HL-60 (cell line): Measurements from ENCODE around the gene NMNAT3.

Source experiments
- DNase-seq, 2 experiments: peaks; one replicate each; pipeline ENCODE4 v3.0.0-alpha.2; 2010 to 2020; ENCODE audit warnings: low read depth in 1 of 2, low spot score in 1 of 2
- H3K27ac ChIP-seq: fragments of 250-450 bp; sonication (Bioruptor Pico); replicated peaks from 2 replicates; pipeline ENCODE4 v1.5.1; 2020; ENCODE audit warnings: mild to moderate bottlenecking, moderate library complexity
- H3K27me3 ChIP-seq: fragments of 250-450 bp; sonication (Bioruptor Pico); 2 replicates; pipeline ENCODE4 v1.5.1; 2021; ENCODE audit warnings: mild to moderate bottlenecking, moderate library complexity; ENCODE audit not compliant: insufficient read depth, poor library complexity, severe bottlenecking
- H3K4me3 ChIP-seq: replicated peaks from 2 replicates; pipeline ENCODE4 v1.5.1; 2011; ENCODE audit warnings: mild to moderate bottlenecking, control low read depth, low read length; ENCODE audit not compliant: insufficient read depth
- GABPA ChIP-seq: IDR thresholded peaks from 2 replicates; pipeline ENCODE4 v1.6.1; 2012; ENCODE audit warnings: low read depth
- POLR2AphosphoS5 ChIP-seq: IDR thresholded peaks from 2 replicates; pipeline ENCODE4 v1.6.1; 2012; ENCODE audit warnings: low read depth
- SPI1 ChIP-seq: IDR thresholded peaks from 2 replicates; pipeline ENCODE4 v1.6.1; 2012; ENCODE audit warnings: low read depth, mild to moderate bottlenecking, borderline replicate concordance
- TF ChIP-seq, protein P1 (sequence below): IDR thresholded peaks from one replicate; pipeline ENCODE4 v1.5.1; 2011; ENCODE audit warnings: low read length, control low read depth, inconsistent platforms; ENCODE audit not compliant: insufficient read depth
- TF ChIP-seq, protein P2 (sequence below): IDR thresholded peaks from 2 replicates; pipeline ENCODE4 v1.6.1; 2012; ENCODE audit warnings: low read depth; ENCODE audit not compliant: insufficient replicate concordance

NMNAT3 gene

DNA sequence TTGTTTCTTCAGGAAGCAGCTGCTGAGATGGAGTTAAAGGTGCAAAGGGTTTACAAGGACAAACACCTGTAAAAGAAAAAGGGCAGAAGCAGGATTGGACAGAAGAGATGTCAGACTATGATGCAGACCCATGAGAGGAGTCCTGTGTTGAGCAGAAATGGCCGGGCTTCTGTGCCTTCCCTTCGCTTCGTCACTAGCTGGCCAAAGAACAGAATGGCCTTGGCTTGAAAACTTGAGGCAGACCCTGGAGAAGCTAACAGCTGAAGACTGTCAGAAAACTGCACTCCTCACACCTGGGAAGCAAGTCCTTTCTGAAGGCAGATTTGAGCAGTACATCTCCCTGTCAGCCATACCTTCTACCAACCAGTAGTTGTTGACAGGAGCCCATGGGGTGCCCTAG is 8.4 kb upstream of the NMNAT3 start:
- Histone ChIP-seq H3K27ac (no peak overlapping the region), H3K27me3 (peaks cover 4% of the 10 kb centered on the region), H3K4me3 (no peak overlapping the region)
- TF ChIP-seq GABPA (no peak), POLR2AphosphoS5 (no peak), SPI1 (no peak)
- TF ChIP-seq, protein P1, sequence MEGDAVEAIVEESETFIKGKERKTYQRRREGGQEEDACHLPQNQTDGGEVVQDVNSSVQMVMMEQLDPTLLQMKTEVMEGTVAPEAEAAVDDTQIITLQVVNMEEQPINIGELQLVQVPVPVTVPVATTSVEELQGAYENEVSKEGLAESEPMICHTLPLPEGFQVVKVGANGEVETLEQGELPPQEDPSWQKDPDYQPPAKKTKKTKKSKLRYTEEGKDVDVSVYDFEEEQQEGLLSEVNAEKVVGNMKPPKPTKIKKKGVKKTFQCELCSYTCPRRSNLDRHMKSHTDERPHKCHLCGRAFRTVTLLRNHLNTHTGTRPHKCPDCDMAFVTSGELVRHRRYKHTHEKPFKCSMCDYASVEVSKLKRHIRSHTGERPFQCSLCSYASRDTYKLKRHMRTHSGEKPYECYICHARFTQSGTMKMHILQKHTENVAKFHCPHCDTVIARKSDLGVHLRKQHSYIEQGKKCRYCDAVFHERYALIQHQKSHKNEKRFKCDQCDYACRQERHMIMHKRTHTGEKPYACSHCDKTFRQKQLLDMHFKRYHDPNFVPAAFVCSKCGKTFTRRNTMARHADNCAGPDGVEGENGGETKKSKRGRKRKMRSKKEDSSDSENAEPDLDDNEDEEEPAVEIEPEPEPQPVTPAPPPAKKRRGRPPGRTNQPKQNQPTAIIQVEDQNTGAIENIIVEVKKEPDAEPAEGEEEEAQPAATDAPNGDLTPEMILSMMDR = no peak
- TF ChIP-seq, protein P2, sequence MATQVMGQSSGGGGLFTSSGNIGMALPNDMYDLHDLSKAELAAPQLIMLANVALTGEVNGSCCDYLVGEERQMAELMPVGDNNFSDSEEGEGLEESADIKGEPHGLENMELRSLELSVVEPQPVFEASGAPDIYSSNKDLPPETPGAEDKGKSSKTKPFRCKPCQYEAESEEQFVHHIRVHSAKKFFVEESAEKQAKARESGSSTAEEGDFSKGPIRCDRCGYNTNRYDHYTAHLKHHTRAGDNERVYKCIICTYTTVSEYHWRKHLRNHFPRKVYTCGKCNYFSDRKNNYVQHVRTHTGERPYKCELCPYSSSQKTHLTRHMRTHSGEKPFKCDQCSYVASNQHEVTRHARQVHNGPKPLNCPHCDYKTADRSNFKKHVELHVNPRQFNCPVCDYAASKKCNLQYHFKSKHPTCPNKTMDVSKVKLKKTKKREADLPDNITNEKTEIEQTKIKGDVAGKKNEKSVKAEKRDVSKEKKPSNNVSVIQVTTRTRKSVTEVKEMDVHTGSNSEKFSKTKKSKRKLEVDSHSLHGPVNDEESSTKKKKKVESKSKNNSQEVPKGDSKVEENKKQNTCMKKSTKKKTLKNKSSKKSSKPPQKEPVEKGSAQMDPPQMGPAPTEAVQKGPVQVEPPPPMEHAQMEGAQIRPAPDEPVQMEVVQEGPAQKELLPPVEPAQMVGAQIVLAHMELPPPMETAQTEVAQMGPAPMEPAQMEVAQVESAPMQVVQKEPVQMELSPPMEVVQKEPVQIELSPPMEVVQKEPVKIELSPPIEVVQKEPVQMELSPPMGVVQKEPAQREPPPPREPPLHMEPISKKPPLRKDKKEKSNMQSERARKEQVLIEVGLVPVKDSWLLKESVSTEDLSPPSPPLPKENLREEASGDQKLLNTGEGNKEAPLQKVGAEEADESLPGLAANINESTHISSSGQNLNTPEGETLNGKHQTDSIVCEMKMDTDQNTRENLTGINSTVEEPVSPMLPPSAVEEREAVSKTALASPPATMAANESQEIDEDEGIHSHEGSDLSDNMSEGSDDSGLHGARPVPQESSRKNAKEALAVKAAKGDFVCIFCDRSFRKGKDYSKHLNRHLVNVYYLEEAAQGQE = no peak
- DNase-seq = no peak

DNA sequence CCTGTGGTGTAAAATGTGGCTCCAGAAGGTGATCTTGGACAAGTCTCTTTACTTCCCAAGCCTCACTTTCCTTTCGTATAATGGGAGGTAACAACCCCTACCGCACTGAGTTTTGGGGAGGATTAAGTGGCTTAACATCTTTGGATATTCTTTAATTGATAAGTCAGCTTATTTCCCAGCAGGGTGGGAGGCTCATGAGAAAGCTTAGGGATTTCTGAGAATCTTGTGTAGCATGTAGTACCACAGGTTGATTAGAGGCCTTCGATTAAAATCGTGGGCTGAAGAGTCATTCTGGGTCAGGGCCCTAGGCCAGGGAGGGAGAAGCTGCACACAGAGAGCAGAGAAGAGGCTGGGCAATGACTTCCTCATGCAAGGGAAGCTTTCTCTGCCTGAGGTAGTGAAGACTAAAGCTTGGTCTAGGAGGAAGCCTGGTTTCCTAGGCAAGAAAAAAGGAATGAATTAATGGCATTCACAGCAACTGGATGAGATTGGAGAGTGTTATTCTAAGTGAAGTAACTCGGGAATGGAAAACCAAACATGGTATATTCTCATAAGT is 1.5 kb upstream of the NMNAT3 start:
- Histone ChIP-seq H3K27ac (no peak overlapping the region), H3K4me3 (no peak overlapping the region), H3K27me3 (no peaks in the 10 kb centered on the region)
- DNase-seq = peak in 1 of 2 experiments; percentile 7
- TF ChIP-seq, protein P2 = no peak
- no peak for TF ChIP-seq POLR2AphosphoS5
- TF ChIP-seq, protein P1 = no peak
- TF ChIP-seq GABPA = no peak
- no peak; the same call in 1 of the 2 replicates for TF ChIP-seq SPI1

GRCh38 chr3:139676632-139677387 is 962 bp downstream of the NMNAT3 start:
- no peaks in the 10 kb centered on the region for H3K27me3 ChIP-seq
- peak in 1 of 2 experiments; percentile 14 for DNase-seq
- TF ChIP-seq, protein P2 = no peak
- TF ChIP-seq SPI1 = peak; percentile 77; the same call in 1 of the 2 replicates
- peak overlapping the region; percentile 57 for H3K27ac ChIP-seq
- H3K4me3 ChIP-seq = peak overlapping the region; percentile 74
